SK-N-MC (cell line): ENCODE results near the gene GNAQ.
A peak's percentile ranks its signal among the peaks of the same experiment; 100 is the strongest.

Experiments used
- DNase-seq: peaks from one replicate; pipeline ENCODE4 v3.0.0-alpha.2; 2011; ENCODE audit warnings: low read depth, low spot score
- H3K27ac ChIP-seq: fragments of 200-600 bp; sonication (generic); 2 replicates; pipeline ENCODE4 v1.5.1; 2016; ENCODE audit warnings: mixed run types
- H3K36me3 ChIP-seq: fragments of 200-600 bp; sonication (generic); 2 replicates; pipeline ENCODE4 v1.6.1; 2017; ENCODE audit warnings: antibody characterized with exemption, low read length, mixed read lengths; ENCODE audit not compliant: insufficient read depth
- H3K4me3 ChIP-seq: fragments of 200-600 bp; sonication (generic); 2 replicates; pipeline ENCODE4 v1.5.1; 2016
- H3K9ac ChIP-seq: fragments of 200-600 bp; sonication (generic); 2 replicates; pipeline ENCODE4 v1.8.0; 2017; ENCODE audit warnings: mixed run types, mixed read lengths; ENCODE audit not compliant: insufficient read length
- H3K9me3 ChIP-seq: fragments of 200-600 bp; sonication (generic); 2 replicates; pipeline ENCODE4 v1.6.1; 2017; ENCODE audit warnings: low read depth, mild to moderate bottlenecking, antibody characterized with exemption, low read length, moderate library complexity, mixed read lengths
- EZH2 ChIP-seq: fragments of 200-600 bp; sonication (generic); IDR thresholded peaks from one replicate; pipeline ENCODE4 v1.6.1; 2017; ENCODE audit warnings: antibody characterized with exemption
- FOXP2 ChIP-seq: optimal IDR thresholded peaks from 2 replicates; pipeline ENCODE3; 2011; ENCODE audit warnings: mild to moderate bottlenecking, moderate library complexity; ENCODE audit not compliant: insufficient read depth; ENCODE audit errors: extremely low read length, control extremely low read depth
- POLR2AphosphoS5 ChIP-seq: IDR thresholded peaks from 2 replicates; pipeline ENCODE4 v1.6.1; 2012; ENCODE audit warnings: mild to moderate bottlenecking, low read depth, low read length, borderline replicate concordance

The GNAQ gene

DNA sequence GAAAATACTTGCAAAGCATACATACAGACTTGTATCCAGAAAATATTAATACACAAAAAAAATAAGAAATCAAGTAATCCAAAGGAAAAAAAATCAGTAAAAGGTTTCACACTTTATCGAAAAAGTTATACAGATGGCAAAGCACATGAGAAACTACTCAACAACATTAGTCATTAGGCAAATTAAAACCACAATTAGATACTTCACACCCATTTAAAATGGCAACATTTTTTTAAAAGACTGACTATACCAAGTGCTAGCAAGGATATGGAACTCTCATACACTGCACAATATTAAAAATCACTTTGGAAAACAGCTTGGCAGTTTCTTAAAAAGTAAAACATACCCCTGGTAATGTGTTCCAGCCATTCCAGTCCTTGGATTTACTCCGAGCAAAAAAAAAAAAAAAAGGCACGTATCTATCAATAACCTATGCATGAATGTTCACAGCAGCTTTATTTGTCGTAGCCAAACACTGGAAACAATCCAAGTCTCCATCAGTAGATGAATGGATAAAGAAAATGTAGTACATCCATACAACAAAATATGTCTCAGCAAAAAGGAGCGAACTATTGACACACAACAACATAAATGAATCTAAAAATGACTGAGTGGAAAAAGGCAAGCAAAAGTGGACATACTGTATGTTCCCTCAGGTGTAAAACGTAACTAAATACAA is 66.0 kb downstream of the GNAQ start:
- Histone ChIP-seq H3K36me3 (no peaks in the 10 kb centered on the region), H3K9me3 (no peaks in the 10 kb centered on the region), H3K9ac (no peak overlapping the region), H3K4me3 (no peak overlapping the region), H3K27ac (peak overlapping the region; percentile 33; the same call in 1 of the 2 replicates)
- DNase-seq: no peak
- no peak for TF ChIP-seq EZH2

DNA sequence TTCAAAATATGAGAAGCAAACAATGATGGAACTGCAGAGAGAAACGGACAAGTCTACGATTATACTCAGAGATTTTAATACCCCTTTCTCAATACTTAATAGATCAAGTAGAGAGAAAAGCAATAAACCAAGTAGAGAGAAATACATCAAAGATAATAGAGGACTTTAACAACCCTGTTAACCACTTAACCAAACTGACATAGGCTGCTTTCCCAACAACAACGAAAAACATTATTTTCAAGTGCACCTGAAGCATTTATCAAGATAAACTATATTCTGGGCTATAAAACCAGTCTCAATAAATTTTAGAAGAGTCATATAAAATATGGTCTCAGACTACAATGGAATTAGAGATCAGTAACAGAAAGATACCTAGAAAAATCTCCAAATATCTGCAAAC is 67.4 kb downstream of the GNAQ start:
- no peaks in the 10 kb centered on the region for H3K9me3 ChIP-seq
- H3K9ac ChIP-seq: no peak overlapping the region
- H3K27ac ChIP-seq: no peak overlapping the region
- no peak for DNase-seq
- no peak overlapping the region for H3K4me3 ChIP-seq
- H3K36me3 ChIP-seq: no peaks in the 10 kb centered on the region
- TF ChIP-seq POLR2AphosphoS5 (no peak), FOXP2 (no peak), EZH2 (no peak)

DNA sequence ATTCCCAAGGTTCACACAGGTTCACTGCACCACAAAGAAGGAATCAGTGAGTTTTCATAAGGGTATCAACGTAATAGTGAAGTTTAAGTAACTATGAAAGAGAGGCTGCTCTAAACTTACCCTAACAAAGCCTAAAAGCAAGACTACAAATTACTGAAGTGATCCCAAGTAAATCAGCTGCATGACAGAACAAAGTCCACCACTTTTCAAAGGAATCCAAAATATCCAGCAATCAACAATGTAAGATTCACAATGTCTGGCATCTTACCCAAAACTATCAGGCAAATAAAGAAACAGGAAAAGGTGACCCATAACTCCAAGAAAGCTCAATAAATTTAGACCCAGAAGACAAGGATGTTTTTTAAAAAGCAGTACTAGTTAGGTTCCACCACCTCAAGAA is 70.1 kb downstream of the GNAQ start:
- H3K27ac ChIP-seq: peak overlapping the region; percentile 81

DNA sequence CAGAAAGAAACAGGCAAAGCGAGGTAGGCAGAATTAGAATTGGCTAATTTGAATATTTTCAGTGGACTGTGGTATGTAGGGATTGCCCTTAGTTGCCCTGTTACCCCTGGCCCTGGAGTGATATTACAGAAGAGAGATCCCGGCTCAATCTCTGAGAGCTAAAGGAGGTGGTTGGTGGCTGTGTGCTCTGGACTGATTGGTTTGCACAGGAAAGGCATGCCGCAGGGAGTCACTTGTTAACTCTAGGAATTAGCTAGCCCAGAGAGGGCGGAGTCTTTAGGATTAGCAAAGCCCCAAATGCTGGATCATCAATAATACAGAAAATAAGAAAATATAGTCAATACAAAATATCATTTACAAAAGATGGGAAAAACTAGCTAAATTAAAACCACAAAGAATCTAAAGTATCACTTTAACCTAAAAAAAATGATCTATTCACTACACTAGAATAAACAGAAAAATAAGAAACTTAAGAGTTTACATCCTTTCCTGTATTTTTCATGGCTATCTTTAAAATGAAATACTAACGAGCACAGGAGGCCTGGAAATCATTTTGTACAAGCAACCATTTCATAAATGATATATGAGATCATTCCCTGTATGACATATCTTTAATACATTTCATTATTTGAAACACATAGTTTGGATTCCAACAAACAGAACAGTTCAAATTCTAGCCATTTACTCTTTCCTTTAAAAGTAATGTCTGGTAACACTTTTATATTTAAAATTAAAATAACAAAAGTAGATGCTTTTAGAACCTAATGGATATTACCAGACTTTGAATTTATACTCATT is 71.1 kb downstream of the GNAQ start:
- Histone ChIP-seq H3K9me3 (no peaks in the 10 kb centered on the region), H3K36me3 (no peaks in the 10 kb centered on the region), H3K9ac (peak overlapping the region; percentile 50), H3K4me3 (peak overlapping the region; percentile 59), H3K27ac (peak overlapping the region; percentile 81)
- no peak for DNase-seq
- TF ChIP-seq FOXP2 (no peak), EZH2 (no peak), POLR2AphosphoS5 (no peak)

More for the DNA sequence above, 70.1 kb downstream of the GNAQ start:
- no peak for TF ChIP-seq EZH2
- no peak for TF ChIP-seq FOXP2
- TF ChIP-seq POLR2AphosphoS5: no peak
- H3K9ac ChIP-seq: peak overlapping the region; percentile 50
- no peaks in the 10 kb centered on the region for H3K36me3 ChIP-seq
- no peak for DNase-seq
- H3K4me3 ChIP-seq: peak overlapping the region; percentile 59
- no peaks in the 10 kb centered on the region for H3K9me3 ChIP-seq

DNA sequence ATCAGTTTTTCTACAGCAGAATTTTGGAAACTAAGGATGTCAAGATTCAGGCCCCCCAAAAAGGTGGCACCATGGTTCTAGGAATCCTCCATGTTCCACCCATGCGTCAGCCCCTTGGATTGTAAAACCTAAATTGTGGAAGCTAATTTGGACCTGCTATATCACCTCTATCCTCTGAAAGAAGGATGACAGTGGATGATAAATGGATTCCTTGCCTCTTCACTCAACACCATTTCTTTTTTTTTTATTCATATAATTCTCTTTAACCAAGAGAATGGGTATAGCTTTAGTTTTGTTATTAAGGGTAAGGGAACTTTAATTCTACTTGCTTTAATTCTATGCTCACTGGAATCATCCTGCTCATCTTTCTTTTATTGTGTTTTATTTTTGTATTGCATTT is 71.8 kb downstream of the GNAQ start:
- DNase-seq: no peak
- no peak overlapping the region for H3K9ac ChIP-seq
- H3K27ac ChIP-seq: peak overlapping the region; percentile 81
- TF ChIP-seq EZH2 (no peak), POLR2AphosphoS5 (no peak), FOXP2 (no peak)
- no peaks in the 10 kb centered on the region for H3K36me3 ChIP-seq
- no peaks in the 10 kb centered on the region for H3K9me3 ChIP-seq
- peak overlapping the region; percentile 59 for H3K4me3 ChIP-seq

DNA sequence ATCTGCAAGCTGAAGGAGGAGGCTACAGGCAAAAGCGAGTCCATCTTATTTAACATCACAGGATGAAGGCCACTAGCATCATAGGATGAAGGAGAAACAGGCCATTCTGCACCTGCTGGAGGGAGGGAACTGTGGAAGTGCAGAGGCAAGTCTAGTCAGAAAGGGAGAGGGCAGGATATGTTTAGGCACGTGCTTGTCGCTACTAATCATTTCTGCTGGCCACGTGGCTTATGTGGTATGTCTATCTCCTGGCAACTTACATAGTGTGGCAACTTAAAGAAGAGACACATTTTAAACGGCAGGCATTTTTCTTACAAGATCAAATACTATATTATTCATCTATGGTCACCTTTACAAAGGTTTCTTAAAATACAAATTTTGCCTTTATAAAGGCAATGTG is 74.0 kb downstream of the GNAQ start:
- H3K27ac ChIP-seq: no peak overlapping the region
- DNase-seq: no peak
- H3K9me3 ChIP-seq: no peaks in the 10 kb centered on the region
- TF ChIP-seq EZH2 (no peak), POLR2AphosphoS5 (no peak), FOXP2 (no peak)
- H3K9ac ChIP-seq: no peak overlapping the region
- no peak overlapping the region for H3K4me3 ChIP-seq
- H3K36me3 ChIP-seq: no peaks in the 10 kb centered on the region

DNA sequence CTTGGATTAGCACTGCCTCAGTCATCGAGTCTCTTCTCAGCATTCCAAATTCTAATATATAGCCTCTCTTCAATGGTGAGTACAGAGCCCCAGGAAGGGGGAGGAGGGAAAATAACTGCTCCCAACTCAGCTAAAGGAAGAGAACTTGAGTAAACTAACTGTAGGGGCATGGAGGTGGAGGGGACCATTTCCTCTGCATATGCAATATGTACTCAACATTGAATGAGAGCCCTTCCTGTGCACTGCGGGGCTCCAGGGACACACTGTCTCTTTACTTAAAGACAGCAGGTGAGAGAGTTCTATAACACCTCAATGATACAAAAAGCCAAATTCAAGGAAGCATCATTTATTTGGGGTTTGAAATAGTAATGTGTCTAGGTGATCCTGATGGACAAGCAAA is 75.1 kb downstream of the GNAQ start:
- no peak overlapping the region for H3K4me3 ChIP-seq
- no peak overlapping the region for H3K27ac ChIP-seq
- H3K9me3 ChIP-seq: no peaks in the 10 kb centered on the region

DNA sequence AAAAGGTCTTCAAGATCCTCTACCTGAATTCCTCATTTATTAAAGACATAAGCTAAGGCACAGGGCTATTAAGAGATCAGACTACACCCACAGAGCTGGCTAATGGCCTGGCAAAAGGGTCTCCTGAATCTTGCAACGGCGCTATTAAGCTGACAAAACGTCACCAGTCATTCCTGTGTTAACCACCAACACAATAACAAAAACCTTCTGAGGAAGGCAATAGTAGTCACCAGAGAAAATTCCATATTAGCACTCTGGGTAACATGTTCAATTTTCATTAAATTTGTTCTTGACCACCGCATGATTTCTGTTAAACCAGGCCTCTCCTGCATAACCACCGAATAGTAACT is 77.0 kb downstream of the GNAQ start:
- Histone ChIP-seq H3K27ac (peak overlapping the region; percentile 32; the same call in 1 of the 2 replicates), H3K36me3 (no peaks in the 10 kb centered on the region), H3K9ac (no peak overlapping the region), H3K9me3 (no peaks in the 10 kb centered on the region), H3K4me3 (no peak overlapping the region)
- DNase-seq: no peak
- TF ChIP-seq FOXP2 (no peak), POLR2AphosphoS5 (no peak)

More for the DNA sequence above, 75.1 kb downstream of the GNAQ start:
- no peaks in the 10 kb centered on the region for H3K36me3 ChIP-seq
- TF ChIP-seq POLR2AphosphoS5 (no peak), FOXP2 (no peak)
- DNase-seq: no peak
- no peak overlapping the region for H3K9ac ChIP-seq
